IMR-90 (cell line): ENCODE results near the gene HMGN2. TPM values are rescaled to one million over a fixed set of nuclear protein-coding genes. Genes with fewer than 3 reads are reported as not detected.

ENCODE experiments used
- ATAC-seq: fragments of 200-7000 bp; cut with Tn5 transposase; 2 replicates; pipeline ENCODE4 v1.9.1; 2020; ENCODE audit warnings: low read depth, mild to moderate bottlenecking, moderate library complexity
- BruUV-seq: library from RNA; stranded (reverse); fragments of 400-500 nt; replicated peaks from 2 replicates; lab custom pipeline; 2021; lab: Mats Ljungman, UMichigan
- CTCF ChIA-PET: fragments of 300-600 bp; formaldehyde crosslinking; extraction: SDS; loops from one replicate; lab custom pipeline; 2021; ENCODE audit warnings: antibody characterized with exemption; lab: Yijun Ruan, JAX
- POLR2A ChIA-PET: fragments of 300-600 bp; sonication (Branson Sonifier 250); formaldehyde crosslinking; loops from one replicate; lab custom pipeline; 2022; ENCODE audit warnings: antibody characterized with exemption; ENCODE audit not compliant: unreplicated experiment; lab: Charles Lee
- DNase-seq: peaks from one replicate; pipeline ENCODE4 v3.0.0; 2013
- H2AFZ ChIP-seq: replicated peaks from 2 replicates; pipeline ENCODE3; 2013; ENCODE audit warnings: low read length, mild to moderate bottlenecking; ENCODE audit not compliant: poor library complexity
- H2AK5ac ChIP-seq: 2 replicates; pipeline ENCODE4 v1.6.1; 2013; ENCODE audit warnings: low read depth, low read length, inconsistent platforms
- H2AK9ac ChIP-seq: replicated peaks from 2 replicates; pipeline ENCODE3; 2013; ENCODE audit warnings: mild to moderate bottlenecking, low read depth, low read length, moderate library complexity; ENCODE audit not compliant: poor library complexity
- H2BK120ac ChIP-seq: 2 replicates; pipeline ENCODE4 v1.6.1; 2013; ENCODE audit warnings: low read depth, low read length, inconsistent platforms
- H2BK15ac ChIP-seq: 3 replicates; pipeline ENCODE4 v1.6.1; 2013; ENCODE audit warnings: low read depth, low read length, inconsistent platforms
- H2BK20ac ChIP-seq: 2 replicates; pipeline ENCODE4 v1.6.1; 2013; ENCODE audit warnings: low read depth, mild to moderate bottlenecking, inconsistent platforms, low read length, moderate library complexity
- H2BK5ac ChIP-seq: 2 replicates; pipeline ENCODE4 v1.6.1; 2013; ENCODE audit warnings: mild to moderate bottlenecking, low read depth, low read length, inconsistent platforms; ENCODE audit not compliant: poor library complexity, severe bottlenecking
- H3K14ac ChIP-seq: replicated peaks from 2 replicates; pipeline ENCODE4 v1.6.1; 2013; ENCODE audit warnings: low read depth, low read length, inconsistent platforms
- H3K18ac ChIP-seq: 2 replicates; pipeline ENCODE4 v1.6.1; 2013; ENCODE audit warnings: low read depth, low read length, control low read depth
- H3K23ac ChIP-seq: 2 replicates; pipeline ENCODE4 v1.6.1; 2013; ENCODE audit warnings: low read depth, low read length, inconsistent platforms
- H3K27ac ChIP-seq: 2 replicates; pipeline ENCODE4 v1.5.1; 2013; ENCODE audit warnings: mild to moderate bottlenecking, control low read depth, low read length; ENCODE audit not compliant: insufficient read depth
- H3K27me3 ChIP-seq: 2 replicates; pipeline ENCODE4 v1.6.1; 2013; ENCODE audit warnings: low read length; ENCODE audit not compliant: control insufficient read depth, insufficient read depth
- H3K36me3 ChIP-seq: 2 replicates; pipeline ENCODE4 v1.6.1; 2013; ENCODE audit warnings: low read length, mixed read lengths; ENCODE audit not compliant: control insufficient read depth, insufficient read depth
- H3K4ac ChIP-seq: 2 replicates; pipeline ENCODE4 v1.6.1; 2013; ENCODE audit warnings: low read depth, low read length, inconsistent platforms
- H3K4me1 ChIP-seq: 2 replicates; pipeline ENCODE4 v1.6.1; 2013; ENCODE audit warnings: low read length, mixed read lengths; ENCODE audit not compliant: control insufficient read depth, insufficient read depth
- H3K4me2 ChIP-seq: 2 replicates; pipeline ENCODE4 v1.6.1; 2013; ENCODE audit warnings: low read depth, mild to moderate bottlenecking, control low read depth, low read length, moderate library complexity
- H3K4me3 ChIP-seq: 2 replicates; pipeline ENCODE4 v1.5.1; 2013; ENCODE audit warnings: low read depth, mild to moderate bottlenecking, control low read depth, low read length, moderate library complexity; ENCODE audit not compliant: insufficient read depth
- H3K56ac ChIP-seq: 2 replicates; pipeline ENCODE4 v1.6.1; 2013; ENCODE audit warnings: low read length, inconsistent platforms; ENCODE audit not compliant: insufficient read depth; ENCODE audit errors: extremely low read depth
- H3K79me1 ChIP-seq, 2 experiments: 2 replicates each; pipeline ENCODE4 v1.6.1; 2013; ENCODE audit warnings: low read length in 2 of 2, inconsistent platforms in 1 of 2, low read depth in 1 of 2
- H3K9ac ChIP-seq: 2 replicates; pipeline ENCODE4 v1.6.1; 2013; ENCODE audit warnings: low read depth, low read length, control low read depth
- H3K9me1 ChIP-seq: 2 replicates; pipeline ENCODE4 v1.6.1; 2013; ENCODE audit warnings: low read length, inconsistent platforms; ENCODE audit not compliant: insufficient read depth
- H3K9me3 ChIP-seq: 2 replicates; pipeline ENCODE4 v1.6.1; 2013; ENCODE audit warnings: low read length; ENCODE audit not compliant: control insufficient read depth, insufficient read depth
- H4K20me1 ChIP-seq: 2 replicates; pipeline ENCODE4 v1.6.1; 2013; ENCODE audit warnings: low read length, inconsistent platforms; ENCODE audit not compliant: insufficient read depth
- H4K5ac ChIP-seq: 2 replicates; pipeline ENCODE4 v1.6.1; 2013; ENCODE audit warnings: mild to moderate bottlenecking, low read depth, low read length, control low read depth
- H4K8ac ChIP-seq, 2 experiments: 2 replicates each; pipeline ENCODE4 v1.6.1; 2013; ENCODE audit warnings: low read depth in 2 of 2, low read length in 2 of 2, control low read depth in 1 of 2, inconsistent platforms in 1 of 2
- H4K91ac ChIP-seq: 2 replicates; pipeline ENCODE4 v1.6.1; 2013; ENCODE audit warnings: low read depth, low read length, inconsistent platforms; ENCODE audit not compliant: insufficient read depth
- CEBPB ChIP-seq: IDR thresholded peaks from 2 replicates; pipeline ENCODE4 v1.6.1; 2012; ENCODE audit warnings: low read depth, low read length, improper control_type of control experiment
- FOS ChIP-seq: fragments of 150-350 bp; IDR thresholded peaks from 2 replicates; pipeline ENCODE4 v1.6.1; 2016; ENCODE audit warnings: low read depth, low read length
- MAZ ChIP-seq: IDR thresholded peaks from 2 replicates; pipeline ENCODE4 v1.6.1; 2012; ENCODE audit warnings: low read depth, mild to moderate bottlenecking, low read length, improper control_type of control experiment, moderate library complexity, borderline replicate concordance
- MXI1 ChIP-seq: IDR thresholded peaks from 2 replicates; pipeline ENCODE4 v1.6.1; 2012; ENCODE audit warnings: low read depth, mild to moderate bottlenecking, low read length, moderate library complexity, borderline replicate concordance
- WGBS, 2 experiments: methylation state at CpG; one replicate each; pipeline versions ENCODE4 v1.1.5 to v1.1.7; 2013; ENCODE audit warnings: missing lambda C conversion rate in 2 of 2; ENCODE audit not compliant: insufficient read length in 1 of 2; ENCODE audit errors: extremely low coverage in 2 of 2; 5-methylcytosine and 5-hydroxymethylcytosine counted together
- dilution Hi-C: fragments of 300-500 bp; cut with HindIII; formaldehyde crosslinking; loops from one replicate; pipeline ENCODE4 v1.14.3; 2018; ENCODE audit warnings: low sequenced_read_pairs; ENCODE audit not compliant: unreplicated experiment
- in situ Hi-C: fragments of 300-500 bp; cut with MboI; formaldehyde crosslinking; loops from 3 replicates; pipeline ENCODE4 v1.14.3; 2019; ENCODE audit warnings: low sequenced_read_pairs, inconsistent platforms, mixed read lengths
- intact Hi-C: fragments of 100-400 bp; cut with micrococcal nuclease; formaldehyde crosslinking; loops from 2 replicates; pipeline ENCODE4 v1.10.0; 2022
- polyA plus RNA-seq, 3 experiments: library from polyadenylated mRNA; depleted of rRNA; stranded (reverse); fragments of >200 nt; gene quantifications; 2 replicates each; pipeline ENCODE4 v1.2.3, GENCODE V29; 2012; ENCODE audit warnings: low replicate concordance in 1 of 3
- total RNA-seq: library from RNA; depleted of rRNA; stranded (reverse); fragments of >200 nt; gene quantifications from 2 replicates; pipeline ENCODE4 v1.2.3, GENCODE V29; 2012

HMGN2 gene
- total and polyA plus RNA-seq, 2 of the 4 experiments (the other 2 are of a cell fraction) = 367 to 505 TPM

- Histone ChIP-seq H3K4me2 (peak overlapping the region; percentile 94), H2AK9ac (peak overlapping the region; percentile 88), H3K27ac (peak overlapping the region; percentile 6), H3K36me3 (peaks cover 29% of the 10 kb centered on the region), H2BK15ac (no peak overlapping the region), H3K23ac (peak overlapping the region; percentile 76; the same call in 1 of the 2 replicates), H2BK20ac (no peak overlapping the region), H4K20me1 (peaks cover 38% of the 10 kb centered on the region), H3K27me3 (no peaks in the 10 kb centered on the region), H3K4me1 (peaks cover 7% of the 10 kb centered on the region), H3K9ac (peak overlapping the region; percentile 31; the same call in 1 of the 2 replicates), H3K4me3 (peak overlapping the region; percentile 90), H2AFZ (peak overlapping the region; percentile 80), H2BK5ac (no peak overlapping the region), H3K4ac (peak overlapping the region; percentile 39; the same call in 1 of the 2 replicates), H4K8ac (peak overlapping the region in 1 of 2 experiments; percentile 35; a peak in 1 of 4 replicates), H3K56ac (peak overlapping the region; percentile 59; the same call in 1 of the 2 replicates), H4K5ac (no peak overlapping the region), H3K18ac (no peak overlapping the region), H4K91ac (no peak overlapping the region), H2AK5ac (0 out of 2 replicates have a peak overlapping the region, but pooled peaks have one; percentile 7), H3K9me3 (no peaks in the 10 kb centered on the region), H3K79me1 (peaks cover 15 to 56% of the 10 kb centered on the region in 2 experiments), H3K14ac (no peak overlapping the region), H3K9me1 (peaks cover 12% of the 10 kb centered on the region), H2BK120ac (no peak overlapping the region)
- POLR2A ChIA-PET = interaction anchor here (0.6 to 1.1 kb wide), 3 partner anchors 14 to 393 kb away, joined by 3 read pairs; no protein-coding TSS in a partner anchor
- dilution Hi-C loops = no loop called here
- intact Hi-C loops = no loop called here
- ATAC-seq (peak; percentile 46), DNase-seq (peak; percentile 65)
- CTCF ChIA-PET = interaction anchor here (0.6 to 1.0 kb wide), 2 partner anchors 28 to 841 kb away, joined by 3 to 8 read pairs; no protein-coding TSS in a partner anchor
- no TSS peak for BruUV-seq
- WGBS, 2 experiments = 0% methylated on average over 11 of the region's 52 CpGs; no CpG with 5 or more reads in 1 of the 2 experiments
- in situ Hi-C loops = no loop called here
- TF ChIP-seq MAZ = no peak
- TF ChIP-seq FOS = no peak
- TF ChIP-seq MXI1 = 0 out of 2 replicates have a peak, but pooled peaks have one; percentile 11
- TF ChIP-seq CEBPB = peak; percentile 46; the same call in 1 of the 2 replicates
These were observed 531 bp upstream of the HMGN2 start for GRCh38 chr1:26471498-26472319.
